GM18519 (cell line): Measurements from ENCODE around the gene VWA5B1.

Experiments
- ATAC-seq: cut with Tn5 transposase; IDR thresholded peaks from one replicate; pipeline ENCODE4 v1.9.1; 2021; ENCODE audit warnings: mild to moderate bottlenecking, moderate library complexity; ENCODE audit not compliant: unreplicated experiment, low FRiP score

Gene VWA5B1

GRCh38 chr1:20345419-20345818 lies 54.7 kb downstream of the VWA5B1 start:
- ATAC-seq: no peak

- no peak for ATAC-seq
Observed at GRCh38 chr1:20346433-20346832, 55.8 kb downstream of the VWA5B1 start.

DNA sequence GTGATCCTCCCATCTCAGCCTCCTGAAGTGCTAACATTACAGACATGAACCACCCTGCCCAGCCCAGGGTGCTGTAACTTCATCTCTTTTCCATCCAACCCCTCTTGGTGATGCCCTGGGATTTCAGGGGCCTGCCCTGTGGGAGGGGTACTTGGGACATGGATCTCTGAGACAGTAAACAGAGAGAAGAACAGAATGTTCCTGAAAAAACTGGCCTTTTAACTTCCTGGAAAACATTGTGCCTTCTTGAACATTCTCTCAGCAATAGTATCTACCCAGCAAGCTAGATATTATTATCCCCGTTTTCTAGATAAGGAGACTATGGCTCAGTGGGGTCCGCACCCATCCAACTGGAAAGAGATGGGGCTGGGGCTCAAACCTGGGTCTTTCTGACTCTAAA lies 57.0 kb downstream of the VWA5B1 start:
- no peak for ATAC-seq

- ATAC-seq: no peak
Observed at GRCh38 chr1:20348326-20348915, 57.7 kb downstream of the VWA5B1 start.

GRCh38 chr1:20349561-20349960 lies 58.9 kb downstream of the VWA5B1 start:
- ATAC-seq: no peak

- no peak for ATAC-seq
Observed at GRCh38 chr1:20349971-20350370, 59.3 kb downstream of the VWA5B1 start.

GRCh38 chr1:20350421-20350820 lies 59.7 kb downstream of the VWA5B1 start:
- ATAC-seq: no peak

DNA sequence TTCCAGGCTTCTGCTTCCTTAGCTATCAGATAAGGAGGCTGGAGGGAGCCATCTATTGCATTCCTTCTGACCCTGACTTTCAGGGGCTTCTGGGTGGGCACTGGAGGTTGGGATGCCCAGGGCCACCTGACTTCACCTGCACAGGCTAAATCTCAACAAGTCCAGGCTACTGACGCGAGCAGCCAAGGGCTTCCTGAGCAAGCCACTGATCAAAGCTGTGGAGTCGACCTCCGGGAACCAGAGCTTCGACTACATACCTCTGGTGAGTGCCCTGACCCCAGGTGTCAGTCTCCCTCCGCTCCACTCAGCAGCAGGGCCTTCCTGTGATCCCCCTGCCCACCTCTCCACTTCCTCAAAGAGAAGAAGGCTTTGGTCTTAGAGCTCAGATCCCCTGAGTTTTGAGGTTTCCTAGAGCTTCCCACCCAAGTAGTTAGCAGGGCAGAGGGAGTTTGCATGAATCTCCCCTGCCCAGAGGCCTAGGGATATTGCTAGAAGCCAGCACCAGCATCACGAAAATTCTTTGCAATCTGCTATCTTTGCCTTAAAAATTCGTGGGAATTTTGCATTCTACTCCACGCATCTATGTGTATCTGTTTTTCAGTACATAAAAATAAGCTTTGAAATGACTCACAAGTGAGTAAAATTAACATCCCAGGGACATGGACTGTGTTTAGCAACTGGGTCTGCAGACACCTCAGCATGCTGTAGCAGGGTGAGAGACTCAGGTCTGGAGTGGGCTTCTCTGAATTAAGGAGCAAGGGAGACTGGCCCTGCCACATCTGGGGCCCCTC lies 61.4 kb downstream of the VWA5B1 start:
- ATAC-seq: no peak

DNA sequence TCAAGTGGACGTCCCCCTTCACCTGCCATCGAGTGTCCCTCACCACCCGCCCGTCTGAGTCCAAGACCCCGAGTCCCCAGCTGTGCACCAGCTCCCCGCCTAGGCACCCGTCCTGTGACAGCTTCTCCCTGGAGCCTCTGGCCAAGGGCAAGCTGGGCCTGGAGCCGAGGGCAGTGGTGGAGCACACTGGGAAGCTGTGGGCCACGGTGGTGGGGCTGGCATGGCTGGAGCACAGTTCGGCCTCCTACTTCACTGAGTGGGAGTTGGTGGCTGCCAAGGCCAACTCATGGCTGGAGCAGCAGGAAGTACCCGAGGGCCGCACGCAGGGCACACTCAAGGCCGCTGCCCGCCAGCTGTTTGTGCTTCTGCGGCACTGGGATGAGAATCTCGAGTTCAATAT lies 63.2 kb downstream of the VWA5B1 start:
- no peak for ATAC-seq

DNA sequence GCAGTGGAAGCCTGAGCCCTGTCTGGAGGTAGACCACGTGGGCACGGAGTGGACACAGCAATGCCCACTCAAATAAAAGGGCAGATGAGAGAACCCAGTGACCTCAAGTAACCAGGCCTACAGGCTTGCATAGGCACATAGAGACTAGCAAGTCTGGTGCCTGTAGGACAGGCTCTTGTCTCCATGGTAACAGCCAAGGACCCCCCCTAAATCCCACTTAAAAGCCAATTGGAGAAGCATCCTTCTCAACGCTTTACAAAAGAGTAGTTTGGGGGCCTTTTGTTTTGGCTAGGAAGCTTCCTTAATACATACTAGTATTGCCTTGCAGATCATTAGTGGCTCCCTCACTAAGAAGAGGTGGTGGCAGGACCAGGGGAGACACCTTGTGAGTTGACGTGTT lies 63.9 kb downstream of the VWA5B1 start:
- no peak for ATAC-seq

- no peak for ATAC-seq
Observed at GRCh38 chr1:20355101-20355827, 64.6 kb downstream of the VWA5B1 start.

GRCh38 chr1:20355828-20356735 lies 65.4 kb downstream of the VWA5B1 start:
- no peak for ATAC-seq

DNA sequence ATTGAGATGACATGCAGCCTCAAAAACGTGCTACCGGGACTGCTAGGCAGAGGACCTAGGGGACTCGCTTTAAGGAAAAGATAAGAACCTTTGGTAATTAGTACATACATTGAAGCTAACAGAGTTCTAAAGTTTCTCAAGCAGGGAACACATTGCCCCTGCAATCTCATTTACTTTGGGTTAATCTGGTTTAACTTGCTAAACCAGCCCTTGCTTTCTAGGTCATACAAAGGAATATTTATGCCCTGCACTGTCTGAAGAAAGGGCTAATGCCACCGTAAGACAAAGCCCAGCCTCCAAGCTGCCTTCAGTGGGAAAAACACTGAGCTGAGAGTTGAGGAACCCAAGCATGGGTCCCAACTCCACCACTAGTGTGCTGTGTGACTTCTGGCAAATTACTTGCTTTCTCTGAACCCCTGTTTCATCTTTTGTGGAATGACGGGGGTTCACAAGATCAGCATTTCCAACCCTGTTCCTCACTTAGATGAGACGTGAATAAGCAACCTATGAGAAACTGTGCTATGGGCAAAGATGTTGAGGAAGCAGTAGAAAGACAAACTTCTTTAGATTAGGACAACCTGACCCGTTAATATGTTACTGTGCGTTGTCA lies 66.3 kb downstream of the VWA5B1 start:
- ATAC-seq: no peak

GRCh38 chr1:20357796-20358195 lies 67.1 kb downstream of the VWA5B1 start:
- ATAC-seq: no peak

DNA sequence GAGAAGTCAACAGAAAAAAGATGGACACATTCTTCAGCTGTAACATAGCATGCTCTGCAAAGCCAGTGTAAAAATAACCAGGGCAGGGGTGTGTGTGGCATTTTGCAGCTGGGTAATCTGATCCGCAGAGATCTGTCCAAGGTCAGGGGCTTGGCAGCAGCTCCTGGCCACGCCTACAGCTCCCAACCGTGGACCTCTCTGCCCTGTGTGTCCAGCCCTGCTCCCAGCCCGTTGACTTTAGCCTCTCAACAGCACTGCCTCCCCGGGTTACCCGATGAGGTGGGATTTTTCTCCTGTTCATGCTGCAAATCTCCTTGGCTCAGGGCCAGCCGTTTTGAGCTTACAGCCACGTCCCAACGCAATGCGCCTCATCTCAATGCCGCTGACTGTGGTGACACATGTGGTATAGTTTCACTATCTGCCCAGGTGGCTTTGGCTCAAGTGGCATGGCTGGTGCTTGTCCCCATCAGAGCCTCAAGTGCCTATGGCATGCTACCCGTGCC lies 68.1 kb downstream of the VWA5B1 start:
- no peak for ATAC-seq

DNA sequence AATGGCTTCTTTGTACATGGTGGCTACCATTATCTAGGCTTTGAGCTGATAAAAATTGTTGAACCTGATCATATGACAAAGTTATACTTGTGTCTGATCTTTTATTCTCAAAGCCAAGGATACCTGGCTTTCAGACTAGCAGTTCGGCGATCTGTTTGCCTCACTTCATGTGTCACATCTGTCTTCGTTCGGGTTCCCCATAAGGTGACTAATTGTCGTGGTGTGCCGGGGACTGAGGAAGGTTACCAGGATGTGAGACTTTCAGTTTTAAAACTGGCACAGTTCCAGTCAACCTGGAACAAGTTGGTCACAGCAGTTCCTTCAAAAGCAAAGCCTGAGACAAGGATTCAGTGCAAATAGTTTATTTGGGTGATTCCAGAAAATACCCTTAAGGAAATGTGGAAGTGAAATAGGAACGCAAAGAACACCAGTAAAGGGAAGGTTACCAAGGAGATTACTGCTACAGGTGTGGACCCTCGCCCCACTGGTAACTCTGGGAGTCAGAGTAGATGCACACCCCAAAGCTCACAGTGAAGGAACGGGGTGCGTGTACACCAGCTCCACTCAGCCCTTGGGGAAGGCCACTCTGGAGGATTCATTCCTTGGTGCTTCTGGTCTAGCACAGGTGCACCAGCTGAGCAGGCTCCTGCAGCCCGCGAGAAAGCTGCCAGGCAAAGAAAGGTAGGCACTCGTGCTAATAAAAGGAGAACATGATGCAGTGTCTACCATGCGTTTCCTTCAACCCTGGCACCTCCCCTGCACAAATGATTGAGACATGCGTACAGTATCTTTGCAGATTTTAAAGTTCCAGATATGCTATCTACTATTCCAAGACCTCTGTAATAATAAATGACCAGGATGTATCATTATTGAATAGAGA lies 69.0 kb downstream of the VWA5B1 start:
- no peak for ATAC-seq

GRCh38 chr1:20361401-20361800 lies 70.7 kb downstream of the VWA5B1 start:
- ATAC-seq: no peak

- ATAC-seq: no peak
Observed at GRCh38 chr1:20361805-20362381, 71.2 kb downstream of the VWA5B1 start.

DNA sequence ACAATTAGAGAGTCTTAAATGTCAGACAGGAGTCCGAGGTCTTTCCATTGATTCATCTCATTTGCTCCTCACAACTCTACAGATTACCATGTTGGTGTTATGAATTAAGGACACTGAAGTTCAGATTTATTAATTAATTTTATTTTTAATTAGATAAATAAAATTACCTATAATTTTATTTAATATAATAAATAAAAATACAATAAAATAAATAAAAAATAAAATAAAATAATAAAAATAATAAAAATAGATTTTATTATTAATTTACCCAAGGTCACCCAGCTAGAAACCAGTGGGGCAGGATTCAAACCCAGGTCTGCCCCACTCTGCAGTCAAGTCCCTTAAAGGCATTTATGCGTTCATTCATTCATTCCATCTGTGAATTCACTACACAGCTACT lies 72.2 kb downstream of the VWA5B1 start:
- ATAC-seq: no peak
